GM12878 (cell line): ENCODE results near the gene LCORL. TPM values are rescaled to one million over a fixed set of nuclear protein-coding genes. Genes with fewer than 3 reads are reported as not detected.

Experiments used
- ATAC-seq: fragments of 200-7000 bp; cut with Tn5 transposase; 3 replicates; pipeline ENCODE4 v1.9.1; 2020; ENCODE audit warnings: mild to moderate bottlenecking, moderate library complexity
- BruUV-seq: library from RNA; stranded (reverse); fragments of 400-500 nt; replicated peaks from 2 replicates; lab custom pipeline; 2021; lab: Mats Ljungman, UMichigan
- CTCF ChIA-PET: fragments of 300-600 bp; sonication (Branson Sonifier 250); formaldehyde crosslinking; extraction: SDS; loops from one replicate; lab custom pipeline; 2021; ENCODE audit warnings: inconsistent platforms; lab: Yijun Ruan, JAX
- POLR2A ChIA-PET: fragments of 350-600 bp; formaldehyde crosslinking; extraction: SDS; loops from one replicate; lab custom pipeline; 2021; ENCODE audit warnings: inconsistent platforms; lab: Charles Lee
- RAD21 ChIA-PET: fragments of 300-600 bp; sonication (Branson Sonifier 250); formaldehyde crosslinking; loops from one replicate; lab custom pipeline; 2023; ENCODE audit warnings: antibody characterized with exemption; ENCODE audit not compliant: unreplicated experiment; lab: Charles Lee
- SMC1A ChIA-PET: fragments of 300-600 bp; sonication (Branson Sonifier 250); formaldehyde crosslinking; loops from one replicate; lab custom pipeline; 2023; ENCODE audit not compliant: unreplicated experiment, uncharacterized antibody; lab: Charles Lee
- DNase-seq: peaks from one replicate; pipeline ENCODE4 v3.0.0-alpha.2; 2011; ENCODE audit warnings: low read depth, low spot score
- FAIRE-seq: peaks from 3 replicates; lab custom pipeline; 2011; peaks lifted over from hg19 to GRCh38; lab: Jason Lieb, UNC
- H2AFZ ChIP-seq: 2 replicates; pipeline ENCODE4 v1.6.0; 2011; ENCODE audit warnings: low read depth, low read length, control low read depth; ENCODE audit not compliant: control insufficient read depth
- H3K27ac ChIP-seq: 2 replicates; pipeline ENCODE4 v1.5.1; 2011; ENCODE audit warnings: control low read depth; ENCODE audit not compliant: control insufficient read depth, insufficient read depth
- H3K27me3 ChIP-seq, 2 experiments: replicated peaks in 1 of 2; 2 replicates each; pipeline versions ENCODE4 v1.6.0 to v1.6.1; 2011; ENCODE audit warnings: low read length in 1 of 2; ENCODE audit not compliant: control insufficient read depth in 2 of 2, insufficient read depth in 2 of 2
- H3K36me3 ChIP-seq, 2 experiments: 2 replicates each; pipeline ENCODE4 v1.5.1; 2011; ENCODE audit warnings: low read length in 1 of 2; ENCODE audit not compliant: control insufficient read depth in 2 of 2, insufficient read depth in 2 of 2
- H3K4me1 ChIP-seq: 2 replicates; pipeline ENCODE4 v1.6.1; 2011; ENCODE audit warnings: mild to moderate bottlenecking, low read length, moderate library complexity, mixed read lengths; ENCODE audit not compliant: control insufficient read depth, insufficient read depth
- H3K4me2 ChIP-seq: 2 replicates; pipeline ENCODE4 v1.6.0; 2011; ENCODE audit warnings: control low read depth; ENCODE audit not compliant: control insufficient read depth, insufficient read depth
- H3K4me3 ChIP-seq: fragments of 200-600 bp; sonication (generic); 2 replicates; pipeline ENCODE4 v1.5.1; 2016
- H3K79me2 ChIP-seq: 2 replicates; pipeline ENCODE4 v1.6.0; 2011; ENCODE audit warnings: low read length; ENCODE audit not compliant: control insufficient read depth, insufficient read depth
- H3K9ac ChIP-seq: 2 replicates; pipeline ENCODE4 v1.8.0; 2011; ENCODE audit warnings: low read length, control low read depth, mixed read lengths; ENCODE audit not compliant: control insufficient read depth, insufficient read depth
- H3K9me3 ChIP-seq: replicated peaks from 3 replicates; pipeline ENCODE4 v1.5.1; 2011; ENCODE audit warnings: mild to moderate bottlenecking, low read length; ENCODE audit not compliant: control insufficient read depth, insufficient read depth
- H4K20me1 ChIP-seq: 2 replicates; pipeline ENCODE4 v1.6.0; 2011; ENCODE audit not compliant: control insufficient read depth, insufficient read depth
- ASH2L ChIP-seq: fragments of 300-600, 200-600 bp; sonication (generic); IDR thresholded peaks from 2 replicates; pipeline ENCODE4 v1.6.1; 2017; ENCODE audit warnings: low read depth, mild to moderate bottlenecking, borderline replicate concordance
- BCL3 ChIP-seq: IDR thresholded peaks from 2 replicates; pipeline ENCODE4 v1.6.1; 2011; ENCODE audit warnings: borderline replicate concordance, low read depth, mild to moderate bottlenecking, moderate library complexity, low read length; ENCODE audit not compliant: insufficient read depth, poor library complexity, severe bottlenecking
- FOXK2 ChIP-seq: fragments of 450-650 bp; IDR thresholded peaks from 2 replicates; pipeline ENCODE4 v1.6.1; 2017; ENCODE audit warnings: mild to moderate bottlenecking, moderate library complexity
- GATAD2B ChIP-seq: fragments of 450-650 bp; conservative IDR thresholded peaks from 2 replicates; pipeline ENCODE4 v1.6.1; 2017; ENCODE audit warnings: low read depth, mild to moderate bottlenecking, moderate library complexity
- NKRF ChIP-seq: fragments of 450-650 bp; conservative IDR thresholded peaks from 2 replicates; pipeline ENCODE4 v1.6.1; 2017; ENCODE audit warnings: mild to moderate bottlenecking, moderate library complexity
- PAX5 ChIP-seq: IDR thresholded peaks from 2 replicates; pipeline ENCODE4 v1.6.1; 2011; ENCODE audit warnings: low read depth, low read length, borderline replicate concordance
- POLR2AphosphoS2 ChIP-seq: IDR thresholded peaks from 2 replicates; pipeline ENCODE4 v1.6.1; 2011; ENCODE audit warnings: low read depth, mild to moderate bottlenecking, low read length, improper control_type of control experiment, moderate library complexity
- RB1 ChIP-seq: fragments of 450-650 bp; formaldehyde crosslinking; IDR thresholded peaks from 2 replicates; pipeline ENCODE4 v1.6.1; 2017; ENCODE audit warnings: mild to moderate bottlenecking, borderline replicate concordance
- RUNX3 ChIP-seq: IDR thresholded peaks from 2 replicates; pipeline ENCODE4 v1.6.1; 2012; ENCODE audit warnings: low read length, inconsistent platforms
- SMARCA5 ChIP-seq: fragments of 450-650 bp; IDR thresholded peaks from 2 replicates; pipeline ENCODE4 v1.6.1; 2017; ENCODE audit warnings: mild to moderate bottlenecking
- TAF1 ChIP-seq: IDR thresholded peaks from 2 replicates; pipeline ENCODE4 v1.6.1; 2011; ENCODE audit warnings: mild to moderate bottlenecking, low read depth, low read length, borderline replicate concordance
- ZNF207 ChIP-seq: fragments of 450-650 bp; IDR thresholded peaks from 2 replicates; pipeline ENCODE4 v1.6.1; 2014; ENCODE audit warnings: antibody characterized with exemption, mild to moderate bottlenecking, borderline replicate concordance
- WGBS: methylation state at CpG from one replicate; pipeline ENCODE4 v1.1.6; 2016; ENCODE audit warnings: low lambda C conversion rate; ENCODE audit not compliant: insufficient replicate concordance, insufficient coverage; ENCODE audit errors: missing lambda C conversion rate; 5-methylcytosine and 5-hydroxymethylcytosine counted together
- in situ Hi-C: fragments of 300-500 bp; cut with MboI; formaldehyde crosslinking; loops from 9 replicates; pipeline ENCODE4 v1.14.3; 2018; ENCODE audit warnings: mixed read lengths
- intact Hi-C: fragments of 100-400 bp; cut with micrococcal nuclease; formaldehyde crosslinking; loops from one replicate; pipeline ENCODE4 v1.14.2; 2022; ENCODE audit not compliant: unreplicated experiment
- polyA plus RNA-seq, 11 experiments: library from polyadenylated mRNA; depleted of rRNA in 4 of 11; unstranded in 6 of 11; stranded (reverse) in 5 of 11; fragments of >200 nt; fragmentation: Nextera tagmentation in 4 of 11; fragmentation: Illumina TruSeq in 1 of 11; extraction: Ambion mirVana in 4 of 11; extraction: Trizol in 1 of 11; gene quantifications; 1 replicate in 1 of 11; 2 replicates in 10 of 11; pipeline versions ENCODE4 v1.2.1 to v1.2.3, GENCODE V29; 2011 to 2016; ENCODE audit warnings: inconsistent platforms in 2 of 11, missing spikeins in 2 of 11, low read depth in 1 of 11
- total RNA-seq, 4 experiments: library from RNA; depleted of rRNA in 3 of 4; stranded (reverse); fragments of >200 nt in 3 of 4; fragmentation: Illumina TruSeq in 1 of 4; extraction: Trizol in 1 of 4; gene quantifications; 2 replicates each; pipeline versions ENCODE4 v1.2.1 to v1.2.3, GENCODE V29; 2013 to 2021

The LCORL gene
- total and polyA plus RNA-seq, 10 of the 15 experiments (the other 5 are each of a cell fraction or from before 2014, with no cell fraction given), result 2.2 to 9.8 (median 5.9) TPM

GRCh38 chr4:18021470-18021719 lies 160 bp downstream of the LCORL start:
- no peak overlapping the region for H3K4me2 ChIP-seq
- ATAC-seq, result peak; percentile 12
- H2AFZ ChIP-seq, result peak overlapping the region; percentile 72
- BruUV-seq, result no TSS peak
- WGBS, result under 1% methylated on average over 34 of the region's 34 CpGs
- H3K27ac ChIP-seq, result peak overlapping the region; percentile 84
- H3K9ac ChIP-seq, result peak overlapping the region; percentile 91
- no peaks in the 10 kb centered on the region for H3K27me3 ChIP-seq
- ChIA-PET RAD21 (interaction anchor here (1.1 kb wide), 1 partner anchor 211 kb away, joined by 4 read pairs; the partner anchor contains the start of genes DCAF16 and NCAPG), POLR2A (interaction anchor here (2.1 kb wide), 1 partner anchor 36 kb away, joined by 7 read pairs; no protein-coding TSS in a partner anchor), SMC1A (interaction anchor here (0.9 to 1.8 kb wide), 3 partner anchors 9 to 211 kb away, joined by 3 to 8 read pairs (median 4); partner anchors contain the start of genes DCAF16 and NCAPG), CTCF (interaction anchor here (2.4 kb wide), 1 partner anchor 204 kb away, joined by 9 read pairs; no protein-coding TSS in a partner anchor)
- in situ Hi-C loops, result loop anchor here (10.0 kb wide), 2 partner anchors 207 to 447 kb away; partner anchors contain the start of genes DCAF16, LAP3 and NCAPG
- H3K9me3 ChIP-seq, result no peaks in the 10 kb centered on the region
- H3K4me1 ChIP-seq, result no peaks in the 10 kb centered on the region; the same call in 1 of the 2 replicates
- peak overlapping the region; percentile 90 for H3K4me3 ChIP-seq
- no peak for DNase-seq
- peaks cover 41% of the 10 kb centered on the region for H3K79me2 ChIP-seq
- no peak for FAIRE-seq
- no peaks in the 10 kb centered on the region for H4K20me1 ChIP-seq
- TF ChIP-seq FOXK2 (no peak), BCL3 (no peak), RB1 (peak; percentile 69; the same call in 1 of the 2 replicates), POLR2AphosphoS2 (no peak), SMARCA5 (peak; percentile 18; the same call in 1 of the 2 replicates), GATAD2B (0 out of 2 replicates have a peak, but pooled peaks have one; percentile 26), NKRF (peak; percentile 42), ASH2L (peak; percentile 94; the same call in 1 of the 2 replicates), RUNX3 (0 out of 2 replicates have a peak, but pooled peaks have one; percentile 10), ZNF207 (0 out of 2 replicates have a peak, but pooled peaks have one; percentile 43), TAF1 (peak; percentile 40; the same call in 1 of the 2 replicates), PAX5 (0 out of 2 replicates have a peak, but pooled peaks have one; percentile 5)
- intact Hi-C loops, result loop anchor here (2.0 kb wide), 2 partner anchors 211 to 445 kb away; partner anchors contain the start of genes DCAF16, LAP3 and NCAPG
- H3K36me3 ChIP-seq, result no peaks in the 10 kb centered on the region
